ENCODE data around the gene GCN1. TPM values are rescaled to one million over a fixed set of nuclear protein-coding genes. Genes with fewer than 3 reads are reported as not detected.

GCN1 gene
- total RNA-seq, 1 experiment from 2014 or later = 254 TPM

DNA sequence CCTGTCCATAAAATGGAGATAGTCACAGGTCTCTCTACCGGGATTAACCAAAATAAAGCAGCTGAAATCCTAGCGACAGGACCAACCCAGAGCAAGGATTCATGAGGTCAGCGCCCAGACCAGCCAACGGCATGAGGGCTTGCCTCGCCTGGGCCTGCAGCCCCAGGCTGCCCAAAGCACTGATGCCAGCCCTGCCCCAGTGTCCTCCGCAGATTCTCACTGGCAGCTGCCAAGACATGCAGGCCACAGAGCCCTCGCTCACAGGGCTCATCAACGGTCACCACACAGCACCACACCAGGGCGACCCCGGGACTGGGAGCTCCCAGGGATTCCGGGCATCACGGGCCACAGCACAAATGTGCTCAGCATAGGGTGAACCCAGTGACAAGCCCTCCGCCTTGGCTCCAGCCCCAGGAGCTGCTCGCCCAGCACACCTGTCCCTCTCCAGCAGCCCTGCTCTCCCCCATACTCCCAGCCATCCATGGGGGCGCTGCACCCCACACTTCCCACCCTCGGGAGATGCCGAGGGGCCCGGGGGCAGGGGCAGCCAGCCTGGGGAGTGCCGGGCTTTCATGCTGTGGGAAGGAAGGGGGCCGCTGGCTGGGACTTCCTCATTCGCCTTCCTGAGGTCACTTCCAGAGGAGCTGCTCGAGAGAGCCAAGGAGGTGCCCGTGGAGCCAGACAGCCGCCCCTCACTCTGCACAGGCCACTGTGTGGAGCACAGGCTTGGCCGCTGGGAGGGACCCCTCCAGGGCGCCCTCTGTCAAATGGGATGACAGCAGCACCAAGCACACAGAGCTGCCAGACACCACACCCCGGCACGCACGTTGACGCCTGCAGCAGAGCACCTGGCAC, 92.1 kb downstream of the GCN1 start:
- no peaks in the 10 kb centered on the region for H3F3A ChIP-seq (ENCODE audit: low read length, unreplicated experiment)
- no peak overlapping the region for H3K9ac ChIP-seq (ENCODE audit: low read length)
- H3K27ac ChIP-seq (ENCODE audit: low read length) = no peak overlapping the region
- POLR2A ChIA-PET (ENCODE audit: unreplicated experiment) = no interaction called here
- no peaks in the 10 kb centered on the region for H3K27me3 ChIP-seq (ENCODE audit: low read length)
- CTCF ChIA-PET = no interaction called here
- H4K20me1 ChIP-seq (ENCODE audit: low read length) = peaks cover 40% of the 10 kb centered on the region
- H3K4me3 ChIP-seq (ENCODE audit: low read length) = no peak overlapping the region
- no TSS peak for BruUV-seq (replicated peaks)
- TF ChIP-seq, protein P1, sequence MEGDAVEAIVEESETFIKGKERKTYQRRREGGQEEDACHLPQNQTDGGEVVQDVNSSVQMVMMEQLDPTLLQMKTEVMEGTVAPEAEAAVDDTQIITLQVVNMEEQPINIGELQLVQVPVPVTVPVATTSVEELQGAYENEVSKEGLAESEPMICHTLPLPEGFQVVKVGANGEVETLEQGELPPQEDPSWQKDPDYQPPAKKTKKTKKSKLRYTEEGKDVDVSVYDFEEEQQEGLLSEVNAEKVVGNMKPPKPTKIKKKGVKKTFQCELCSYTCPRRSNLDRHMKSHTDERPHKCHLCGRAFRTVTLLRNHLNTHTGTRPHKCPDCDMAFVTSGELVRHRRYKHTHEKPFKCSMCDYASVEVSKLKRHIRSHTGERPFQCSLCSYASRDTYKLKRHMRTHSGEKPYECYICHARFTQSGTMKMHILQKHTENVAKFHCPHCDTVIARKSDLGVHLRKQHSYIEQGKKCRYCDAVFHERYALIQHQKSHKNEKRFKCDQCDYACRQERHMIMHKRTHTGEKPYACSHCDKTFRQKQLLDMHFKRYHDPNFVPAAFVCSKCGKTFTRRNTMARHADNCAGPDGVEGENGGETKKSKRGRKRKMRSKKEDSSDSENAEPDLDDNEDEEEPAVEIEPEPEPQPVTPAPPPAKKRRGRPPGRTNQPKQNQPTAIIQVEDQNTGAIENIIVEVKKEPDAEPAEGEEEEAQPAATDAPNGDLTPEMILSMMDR (conservative IDR thresholded peaks at IDR 0.05; ENCODE audit: low read depth, low read length) = no peak
- TF ChIP-seq EZH2phosphoT487 (IDR thresholded peaks at IDR 0.05; ENCODE audit: borderline replicate concordance, low read length) (no peak), EZH2 (IDR thresholded peaks at IDR 0.05; ENCODE audit: low read length, unreplicated experiment) (no peak)
- DNase-seq (no peak), ATAC-seq (no peak)
- H3K79me2 ChIP-seq (ENCODE audit: low read length) = peaks cover 74% of the 10 kb centered on the region
- H3K36me3 ChIP-seq (ENCODE audit: low read depth, low read length) = peaks cover 37% of the 10 kb centered on the region
- H3K9me3 ChIP-seq (ENCODE audit: low read length) = no peaks in the 10 kb centered on the region
- no peak overlapping the region for H2AFZ ChIP-seq (ENCODE audit: low read length)
- H3K4me2 ChIP-seq (ENCODE audit: low read length) = no peak overlapping the region
- no peaks in the 10 kb centered on the region for H3K4me1 ChIP-seq (ENCODE audit: insufficient read depth, low read length)
- H3K9me2 ChIP-seq (replicated peaks; ENCODE audit: low read length) = no peaks in the 10 kb centered on the region
- intact Hi-C loops (cut with micrococcal nuclease) = no loop called here

DNA sequence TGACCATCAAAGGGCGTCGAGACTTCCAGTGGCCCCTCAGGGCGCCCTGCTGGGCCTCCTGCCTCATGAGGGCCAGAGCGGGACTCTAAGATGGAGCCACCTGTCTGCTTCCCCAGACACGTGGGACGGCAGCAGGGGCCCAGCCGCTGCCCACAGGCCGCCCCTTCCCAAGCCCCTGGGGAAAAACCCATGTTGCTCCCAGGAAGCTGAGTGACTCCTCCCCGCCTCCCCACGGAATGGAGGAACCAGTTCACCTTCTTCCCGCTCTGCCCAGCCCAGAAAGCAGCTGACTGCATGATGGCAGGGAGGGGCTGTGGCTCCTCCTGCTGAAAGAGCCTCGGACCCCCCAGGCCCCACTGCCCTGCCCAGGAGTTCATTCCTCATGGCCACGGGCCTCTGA, 92.9 kb downstream of the GCN1 start:
- Histone ChIP-seq H3K4me2 (ENCODE audit: low read length) (no peak overlapping the region), H3K9ac (ENCODE audit: low read length) (no peak overlapping the region)
- no TSS peak for BruUV-seq (replicated peaks)

DNA sequence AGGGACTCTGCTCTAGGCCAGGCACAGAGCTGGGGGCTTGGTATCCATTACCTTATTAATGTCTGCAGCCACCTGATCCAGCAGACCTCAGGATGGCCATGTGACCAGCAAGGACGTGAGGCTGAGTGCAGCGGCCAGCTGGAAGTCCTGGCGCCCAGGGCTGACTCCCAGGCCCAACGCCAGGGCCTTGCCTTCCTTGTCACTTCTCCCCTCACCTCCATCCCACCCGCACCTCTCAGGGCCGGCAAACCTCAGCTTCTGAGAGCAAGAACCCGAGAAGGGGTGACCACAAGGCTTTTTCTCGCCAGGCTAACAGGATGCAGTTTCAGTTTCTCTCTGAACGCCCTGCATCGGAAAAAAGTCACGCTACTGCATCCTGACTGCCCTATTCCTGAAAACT, 93.3 kb downstream of the GCN1 start:
- Histone ChIP-seq H3K9me3 (ENCODE audit: low read length) (no peaks in the 10 kb centered on the region), H4K20me1 (ENCODE audit: low read length) (peaks cover 40% of the 10 kb centered on the region), H3F3A (ENCODE audit: low read length, unreplicated experiment) (no peaks in the 10 kb centered on the region), H3K36me3 (ENCODE audit: low read depth, low read length) (peaks cover 44% of the 10 kb centered on the region), H3K79me2 (ENCODE audit: low read length) (peaks cover 62% of the 10 kb centered on the region), H3K27ac (ENCODE audit: low read length) (no peak overlapping the region), H2AFZ (ENCODE audit: low read length) (no peak overlapping the region), H3K9me2 (replicated peaks; ENCODE audit: low read length) (no peaks in the 10 kb centered on the region), H3K4me2 (ENCODE audit: low read length) (no peak overlapping the region), H3K27me3 (ENCODE audit: low read length) (no peaks in the 10 kb centered on the region), H3K4me3 (ENCODE audit: low read length) (no peak overlapping the region), H3K4me1 (ENCODE audit: insufficient read depth, low read length) (no peaks in the 10 kb centered on the region), H3K9ac (ENCODE audit: low read length) (no peak overlapping the region)
- BruUV-seq (replicated peaks) = no TSS peak
- no peak for TF ChIP-seq EZH2 (IDR thresholded peaks at IDR 0.05; ENCODE audit: low read length, unreplicated experiment)
- TF ChIP-seq, protein P1 (conservative IDR thresholded peaks at IDR 0.05; ENCODE audit: low read depth, low read length) = no peak
- intact Hi-C loops (cut with micrococcal nuclease) = no loop called here
- ATAC-seq (no peak), DNase-seq (no peak)
- ChIA-PET POLR2A (ENCODE audit: unreplicated experiment) (no interaction called here), CTCF (no interaction called here)

More for the DNA sequence above, 92.9 kb downstream of the GCN1 start:
- Histone ChIP-seq H2AFZ (ENCODE audit: low read length) (no peak overlapping the region), H3K4me3 (ENCODE audit: low read length) (no peak overlapping the region), H3K27ac (ENCODE audit: low read length) (no peak overlapping the region), H3K79me2 (ENCODE audit: low read length) (peaks cover 66% of the 10 kb centered on the region), H3K9me3 (ENCODE audit: low read length) (no peaks in the 10 kb centered on the region), H3K36me3 (ENCODE audit: low read depth, low read length) (peaks cover 40% of the 10 kb centered on the region), H4K20me1 (ENCODE audit: low read length) (peaks cover 40% of the 10 kb centered on the region), H3K27me3 (ENCODE audit: low read length) (no peaks in the 10 kb centered on the region), H3K4me1 (ENCODE audit: insufficient read depth, low read length) (no peaks in the 10 kb centered on the region), H3K9me2 (replicated peaks; ENCODE audit: low read length) (no peaks in the 10 kb centered on the region), H3F3A (ENCODE audit: low read length, unreplicated experiment) (no peaks in the 10 kb centered on the region)
- ChIA-PET POLR2A (ENCODE audit: unreplicated experiment) (no interaction called here), CTCF (no interaction called here)
- TF ChIP-seq EZH2 (IDR thresholded peaks at IDR 0.05; ENCODE audit: low read length, unreplicated experiment) = no peak
- ATAC-seq = no peak
- no peak for DNase-seq
- intact Hi-C loops (cut with micrococcal nuclease) = no loop called here

All from PC-3 (cell line).